ENCODE data around the gene GABARAP. TPM values are rescaled to one million over a fixed set of nuclear protein-coding genes. Genes with fewer than 3 reads are reported as not detected.

Gene GABARAP
- total and polyA plus RNA-seq, 2 experiments from 2014 or later = 517 to 772 TPM

GRCh38 chr17:7280519-7281073, 38.3 kb upstream of the GABARAP start:
- Histone ChIP-seq H3K27ac (peak overlapping the region; percentile 99), H3K4me1 (ENCODE audit: low read depth) (no peaks in the 10 kb centered on the region), H3K36me3 (peaks cover 14% of the 10 kb centered on the region), H3K27me3 (no peaks in the 10 kb centered on the region), H3K4me3 (peak overlapping the region; percentile 76), H3K9me3 (ENCODE audit: low read depth) (no peaks in the 10 kb centered on the region)
- peak; percentile 82 to 87 for DNase-seq (ENCODE audit: low read depth in 1 of 2, low spot score in 1 of 2)
- TF ChIP-seq CTCF (IDR thresholded peaks at IDR 0.05; ENCODE audit: low read depth, low read length) = peak; percentile 92

- Histone ChIP-seq H3K36me3 (peaks cover 3% of the 10 kb centered on the region), H3K4me1 (ENCODE audit: low read depth) (no peaks in the 10 kb centered on the region), H3K9me3 (ENCODE audit: low read depth) (no peaks in the 10 kb centered on the region), H3K4me3 (no peak overlapping the region), H3K27ac (no peak overlapping the region), H3K27me3 (no peaks in the 10 kb centered on the region)
- DNase-seq (ENCODE audit: low read depth in 1 of 2, low spot score in 1 of 2) = no peak
- no peak for TF ChIP-seq CTCF (IDR thresholded peaks at IDR 0.05; ENCODE audit: low read depth, low read length)
Measured at GRCh38 chr17:7279448-7279847, 37.2 kb upstream of the GABARAP start.

- H3K36me3 ChIP-seq = no peaks in the 10 kb centered on the region
- no peak overlapping the region for H3K27ac ChIP-seq
- no peak for DNase-seq (ENCODE audit: low read depth in 1 of 2, low spot score in 1 of 2)
Measured at GRCh38 chr17:7266784-7267183, 24.5 kb upstream of the GABARAP start.

GRCh38 chr17:7263801-7264078, 21.5 kb upstream of the GABARAP start:
- peaks cover 44% of the 10 kb centered on the region for H3K27me3 ChIP-seq
- peaks cover 5% of the 10 kb centered on the region for H3K4me1 ChIP-seq (ENCODE audit: low read depth)
- H3K27ac ChIP-seq = no peak overlapping the region
- no peak for DNase-seq (ENCODE audit: low read depth in 1 of 2, low spot score in 1 of 2)
- no peak for TF ChIP-seq CTCF (IDR thresholded peaks at IDR 0.05; ENCODE audit: low read depth, low read length)
- no peaks in the 10 kb centered on the region for H3K9me3 ChIP-seq (ENCODE audit: low read depth)
- peaks cover 5% of the 10 kb centered on the region for H3K36me3 ChIP-seq
- H3K4me3 ChIP-seq = no peak overlapping the region

More at GRCh38 chr17:7266784-7267183, 24.5 kb upstream of the GABARAP start:
- Histone ChIP-seq H3K4me1 (ENCODE audit: low read depth) (no peaks in the 10 kb centered on the region), H3K4me3 (no peak overlapping the region), H3K9me3 (ENCODE audit: low read depth) (no peaks in the 10 kb centered on the region), H3K27me3 (peaks cover 30% of the 10 kb centered on the region)
- TF ChIP-seq CTCF (IDR thresholded peaks at IDR 0.05; ENCODE audit: low read depth, low read length) = no peak

- H3K4me1 ChIP-seq (ENCODE audit: low read depth) = peaks cover 5% of the 10 kb centered on the region
- TF ChIP-seq CTCF (IDR thresholded peaks at IDR 0.05; ENCODE audit: low read depth, low read length) = no peak
- peak overlapping the region; percentile 3 for H3K4me3 ChIP-seq
- H3K27me3 ChIP-seq = peaks cover 44% of the 10 kb centered on the region
- no peaks in the 10 kb centered on the region for H3K9me3 ChIP-seq (ENCODE audit: low read depth)
- peak in 1 of 2 donors; percentile 10 for DNase-seq (ENCODE audit: low read depth in 1 of 2, low spot score in 1 of 2)
- H3K27ac ChIP-seq = no peak overlapping the region
- H3K36me3 ChIP-seq = peaks cover 8% of the 10 kb centered on the region
Measured at GRCh38 chr17:7262935-7263800, 20.9 kb upstream of the GABARAP start.
